ENCODE data around the gene CISH. TPM values are rescaled to one million over a fixed set of nuclear protein-coding genes. Genes with fewer than 3 reads are reported as not detected.

CISH gene
- total RNA-seq, 1 donor from 2014 or later = 56.2 TPM

DNA sequence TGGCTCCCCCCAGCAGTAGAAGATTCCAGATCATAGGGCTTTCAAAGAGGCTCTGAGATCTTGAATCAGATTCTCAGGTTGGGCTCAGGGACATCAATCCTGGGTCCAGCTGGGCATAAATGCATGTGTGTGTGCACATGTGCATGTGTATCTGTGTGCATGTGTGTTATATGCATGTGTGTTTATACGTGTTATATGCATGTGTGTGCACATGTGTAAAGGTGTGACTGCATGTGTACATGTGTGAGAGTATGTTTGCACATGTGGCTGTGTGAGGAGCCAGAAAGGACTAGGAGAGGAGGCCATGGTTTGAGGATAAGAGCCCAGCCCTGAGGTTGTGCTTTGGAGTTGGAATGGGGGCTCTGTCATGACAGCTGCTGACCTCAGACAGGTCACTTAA is 3.6 kb upstream of the CISH start:
- DNase-seq (ENCODE audit: low spot score) = no peak

DNA sequence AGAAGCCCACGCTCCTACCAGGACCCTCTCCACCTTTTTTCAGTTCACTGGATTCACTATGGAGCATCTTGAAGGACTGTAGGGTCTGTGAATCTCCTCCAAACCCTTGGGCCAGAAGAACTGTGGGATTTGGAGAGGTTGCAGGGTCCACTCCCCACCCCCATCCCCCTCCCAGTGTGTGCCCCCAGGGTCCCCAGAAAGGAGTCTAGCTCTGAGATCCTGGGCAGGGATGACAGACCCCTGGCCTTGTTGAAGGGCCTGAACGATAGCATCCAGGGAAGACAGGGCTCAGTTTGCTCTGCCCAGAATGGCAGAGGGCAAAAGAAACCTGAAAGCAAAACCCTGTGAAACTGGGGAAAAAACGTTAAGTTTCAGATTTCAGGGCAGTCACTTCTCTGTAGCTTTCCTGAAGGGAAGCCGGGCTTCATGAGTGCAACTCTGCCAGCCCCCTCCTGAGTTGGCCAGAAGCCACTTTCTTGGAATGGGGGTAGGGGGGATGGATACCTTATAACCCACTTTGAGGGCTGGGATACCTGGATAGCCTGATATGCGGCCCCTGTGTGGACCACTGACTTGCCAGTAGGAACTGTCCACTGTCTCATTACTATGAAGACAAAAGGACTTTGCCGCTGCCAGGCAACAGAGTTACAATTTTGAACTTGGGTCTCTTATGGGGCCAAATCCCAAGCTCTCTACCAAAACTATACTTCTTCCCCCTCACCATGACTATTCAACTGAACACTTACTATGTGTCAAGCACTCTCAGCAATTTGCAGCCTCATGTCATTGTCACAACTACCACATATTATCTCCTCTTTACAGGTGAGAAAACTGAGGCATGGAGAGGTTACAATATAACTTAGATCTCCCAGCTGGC is 1.6 kb upstream of the CISH start:
- DNase-seq (ENCODE audit: low spot score) = no peak

DNA sequence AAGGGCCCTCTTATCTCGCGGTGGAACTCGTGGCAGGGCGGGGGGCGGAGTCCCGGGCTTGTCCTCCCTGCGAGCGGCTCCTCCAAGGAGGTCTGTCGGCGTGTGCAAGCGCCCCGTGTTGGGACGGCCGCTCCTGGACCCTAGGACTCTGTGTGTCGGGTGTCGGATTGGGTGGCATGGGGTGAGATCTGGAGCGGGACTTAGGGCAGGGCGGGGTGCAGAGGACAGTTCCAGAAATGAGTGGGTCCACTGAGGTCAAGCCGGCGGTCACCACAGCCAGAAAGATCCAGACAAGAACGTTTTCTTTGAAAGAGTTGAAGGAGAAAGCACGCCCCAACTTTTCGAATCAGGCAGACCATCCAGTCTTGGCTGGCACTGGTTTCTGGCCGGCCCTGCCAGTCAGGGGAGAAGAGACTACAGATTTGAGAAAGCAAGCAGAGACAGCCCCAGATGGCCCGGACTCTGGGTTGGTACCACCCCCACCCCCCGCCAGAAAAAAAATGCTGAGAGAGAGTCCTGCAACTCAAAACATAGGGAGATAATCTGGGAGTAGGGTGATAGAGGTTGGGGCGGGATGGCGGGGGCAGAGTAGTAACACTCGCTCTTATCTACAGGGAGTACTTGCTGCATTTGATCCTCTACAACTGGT is 784 bp upstream of the CISH start:
- no peak for DNase-seq (ENCODE audit: low spot score)

GRCh38 chr3:50610992-50611463 is 546 bp downstream of the CISH start:
- no peak for DNase-seq (ENCODE audit: low spot score)

DNA sequence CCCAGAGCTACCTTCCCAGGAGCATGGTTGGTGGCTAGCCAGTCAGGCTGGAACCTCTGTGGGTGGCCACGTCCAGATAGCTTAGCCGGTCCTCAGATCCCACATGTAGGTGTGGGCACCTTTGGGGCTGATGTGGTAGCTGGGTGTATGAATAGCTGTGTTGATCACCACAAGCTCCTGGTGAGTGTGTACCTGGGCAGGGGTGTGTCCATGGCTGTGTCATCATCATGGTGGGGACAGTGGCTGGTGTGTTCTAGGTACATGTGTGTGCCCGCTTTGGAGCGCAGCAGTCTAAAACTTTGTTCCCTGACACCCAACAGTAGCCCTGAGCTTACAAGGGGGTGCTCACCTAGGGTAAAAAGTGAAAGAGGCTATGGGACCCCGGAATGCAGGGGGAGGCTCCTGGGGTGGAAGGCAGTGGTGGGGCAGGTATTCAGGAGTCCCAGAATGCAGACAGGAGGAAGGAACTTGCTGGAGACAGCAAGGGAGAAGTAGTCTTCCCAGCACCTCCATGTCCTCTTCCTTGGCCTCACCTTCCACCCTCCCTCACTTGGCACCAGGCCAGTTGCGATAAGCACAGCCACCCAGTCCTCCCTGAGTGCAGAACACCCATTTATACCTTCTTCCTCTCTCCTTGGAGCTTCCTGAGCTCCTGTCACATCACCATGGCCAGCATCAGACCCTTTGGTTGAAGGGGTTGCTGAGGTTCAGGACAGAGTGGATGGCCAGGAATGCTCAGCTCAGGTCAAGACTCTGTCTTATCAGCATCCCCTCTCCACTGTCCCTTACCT is 1.2 kb downstream of the CISH start:
- no peak for DNase-seq (ENCODE audit: low spot score)

DNA sequence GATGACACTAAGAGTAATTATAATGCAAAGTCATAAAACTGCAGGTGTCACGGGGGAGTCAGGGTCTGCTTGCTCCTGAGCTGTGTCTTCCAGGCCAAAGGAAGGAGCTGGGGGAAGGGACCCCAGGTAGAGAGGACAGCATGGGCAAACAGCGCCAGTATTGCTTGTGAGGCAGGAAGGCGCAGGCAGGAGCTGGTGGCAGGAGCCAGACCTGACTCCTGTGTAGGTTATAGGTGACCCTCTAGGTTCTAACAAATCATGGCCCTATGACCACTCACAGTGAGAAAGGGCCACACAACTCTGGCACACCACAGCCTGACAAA is 1.9 kb downstream of the CISH start:
- DNase-seq (ENCODE audit: low spot score) = no peak

DNA sequence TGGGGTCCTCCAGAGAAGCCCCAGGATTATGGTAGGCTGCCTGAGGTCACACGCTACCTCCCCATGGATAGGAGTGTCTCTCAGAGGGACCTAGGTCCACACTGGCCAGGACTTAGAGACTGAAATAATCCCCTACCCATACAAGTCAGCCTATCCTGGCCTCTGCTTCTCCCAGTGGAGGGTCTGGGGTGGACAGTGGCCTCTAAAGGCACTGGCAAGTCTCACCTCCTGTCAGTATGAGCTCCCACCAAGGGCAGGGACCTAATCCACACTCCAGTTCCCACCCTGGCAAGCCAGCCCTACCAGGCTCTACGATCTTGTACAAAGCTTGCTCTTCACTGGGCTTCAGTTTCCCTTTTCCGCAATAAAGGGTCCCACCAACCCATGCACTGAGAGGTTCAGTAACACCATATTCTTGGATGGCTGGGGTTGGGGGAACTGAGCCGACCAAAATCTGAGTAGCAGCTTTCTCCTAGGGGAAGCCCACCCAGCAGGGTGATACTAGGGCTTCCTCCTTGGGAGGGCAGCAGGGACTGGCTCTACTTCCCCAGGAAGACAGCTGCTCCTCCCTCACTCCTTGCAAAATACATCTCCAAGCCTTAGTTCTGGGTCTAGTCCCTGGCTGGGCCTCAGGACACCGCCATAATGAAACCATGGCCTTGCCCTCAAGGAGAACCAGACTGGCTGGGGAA is 2.4 kb downstream of the CISH start:
- DNase-seq (ENCODE audit: low spot score) = no peak

DNA sequence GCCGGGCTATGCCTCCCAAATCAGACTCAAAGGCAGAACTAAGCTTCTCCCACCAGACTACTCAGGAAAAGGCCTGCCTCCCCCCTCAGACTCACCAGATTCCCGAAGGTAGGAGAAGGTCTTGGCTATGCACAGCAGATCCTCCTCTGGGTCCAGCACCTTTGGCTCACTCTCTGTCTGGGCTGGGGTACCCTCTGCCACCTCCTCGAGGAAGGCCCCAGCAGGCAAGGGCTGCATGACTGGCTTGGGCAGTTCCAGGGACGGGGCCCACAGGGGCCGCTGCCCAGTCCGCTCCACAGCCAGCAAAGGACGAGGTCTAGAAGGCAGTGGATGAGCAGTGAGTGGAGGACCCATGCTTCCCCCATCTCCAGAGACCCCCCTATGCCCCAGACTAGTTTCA is 3.3 kb downstream of the CISH start:
- DNase-seq (ENCODE audit: low spot score) = no peak

DNA sequence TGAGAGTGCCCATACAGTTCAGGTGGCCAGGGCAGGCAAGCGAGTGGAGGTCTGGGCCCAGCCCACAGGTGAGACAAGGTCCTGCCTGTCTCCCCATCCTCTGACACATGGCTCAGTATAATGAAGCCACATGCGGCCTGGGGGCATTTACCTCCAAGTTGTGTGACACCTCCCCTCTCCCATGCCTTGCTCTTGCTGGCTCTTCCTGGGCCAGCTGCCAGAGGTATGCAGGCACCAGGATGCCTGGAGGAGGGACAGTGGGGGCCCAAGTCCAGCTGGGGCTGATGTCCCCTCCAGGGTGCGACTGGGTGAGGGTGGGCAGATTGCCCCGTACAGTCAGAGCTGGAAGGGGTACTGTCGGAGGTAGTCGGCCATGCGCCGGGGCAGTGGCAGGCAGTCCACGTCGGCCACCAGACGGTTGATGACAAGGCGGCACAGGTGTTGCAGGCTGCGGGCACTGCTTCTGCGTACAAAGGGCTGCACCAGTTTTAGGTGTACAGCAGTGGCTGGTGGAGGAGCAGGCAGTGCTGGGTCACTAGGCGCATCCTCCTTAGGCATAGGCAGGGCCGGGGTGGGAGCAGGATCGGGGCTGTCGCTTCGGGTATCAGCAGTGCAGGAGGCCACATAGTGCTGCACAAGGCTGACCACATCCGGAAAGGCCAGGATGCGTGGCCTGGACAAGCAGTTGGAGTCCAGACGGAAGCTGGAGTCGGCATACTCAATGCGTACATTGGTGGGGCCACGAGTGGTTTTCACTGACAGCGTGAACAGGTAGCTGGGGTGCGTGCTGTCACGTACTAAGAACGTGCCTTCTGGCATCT is 4.1 kb downstream of the CISH start:
- no peak for DNase-seq (ENCODE audit: low spot score)

DNA sequence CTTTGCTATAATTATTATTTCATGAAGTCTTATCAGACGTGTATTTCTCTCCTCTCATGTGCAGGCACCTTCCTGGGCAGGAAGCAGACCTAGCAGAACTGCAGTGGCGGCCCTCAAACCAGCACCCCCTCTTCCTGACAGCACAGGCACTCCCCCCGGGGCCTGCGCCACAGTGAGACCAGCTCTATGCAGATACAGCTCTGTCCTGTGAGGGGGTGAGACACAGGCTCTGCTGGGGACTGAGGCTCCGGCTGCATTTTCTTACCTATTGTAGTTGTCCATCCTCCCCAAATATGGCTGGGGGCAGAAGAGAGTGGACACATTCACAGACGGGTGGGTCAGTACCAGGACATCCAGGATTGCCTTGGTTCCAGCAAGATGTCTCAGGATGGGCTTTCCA is 5.0 kb downstream of the CISH start:
- DNase-seq (ENCODE audit: low spot score) = no peak

DNA sequence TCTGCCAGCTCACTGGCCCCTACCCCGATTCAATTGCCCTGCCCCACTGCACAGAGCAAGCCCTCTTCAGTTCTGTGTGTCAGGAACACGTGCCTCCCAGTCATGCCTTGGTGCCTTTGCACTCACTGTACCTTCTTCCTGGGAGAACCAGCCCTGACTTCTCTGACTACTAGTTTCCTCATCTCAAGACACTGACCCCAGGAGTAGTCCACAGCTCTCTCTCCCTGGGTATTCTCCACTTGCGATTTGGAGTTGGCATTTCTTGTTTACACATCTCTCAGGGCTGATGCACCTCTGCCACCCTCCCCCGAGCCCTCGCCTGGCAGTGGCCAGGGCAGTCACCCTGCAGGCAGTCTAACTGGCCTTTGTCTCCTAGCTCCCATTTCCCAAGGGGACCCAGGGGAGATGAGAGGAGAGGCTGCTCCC is 5.7 kb downstream of the CISH start:
- DNase-seq (ENCODE audit: low spot score) = no peak

- DNase-seq (ENCODE audit: low spot score) = no peak
Measured at GRCh38 chr3:50604628-50605588, 6.7 kb downstream of the CISH start.

- DNase-seq (ENCODE audit: low spot score) = no peak
Measured at GRCh38 chr3:50604110-50604621, 7.4 kb downstream of the CISH start.

DNA sequence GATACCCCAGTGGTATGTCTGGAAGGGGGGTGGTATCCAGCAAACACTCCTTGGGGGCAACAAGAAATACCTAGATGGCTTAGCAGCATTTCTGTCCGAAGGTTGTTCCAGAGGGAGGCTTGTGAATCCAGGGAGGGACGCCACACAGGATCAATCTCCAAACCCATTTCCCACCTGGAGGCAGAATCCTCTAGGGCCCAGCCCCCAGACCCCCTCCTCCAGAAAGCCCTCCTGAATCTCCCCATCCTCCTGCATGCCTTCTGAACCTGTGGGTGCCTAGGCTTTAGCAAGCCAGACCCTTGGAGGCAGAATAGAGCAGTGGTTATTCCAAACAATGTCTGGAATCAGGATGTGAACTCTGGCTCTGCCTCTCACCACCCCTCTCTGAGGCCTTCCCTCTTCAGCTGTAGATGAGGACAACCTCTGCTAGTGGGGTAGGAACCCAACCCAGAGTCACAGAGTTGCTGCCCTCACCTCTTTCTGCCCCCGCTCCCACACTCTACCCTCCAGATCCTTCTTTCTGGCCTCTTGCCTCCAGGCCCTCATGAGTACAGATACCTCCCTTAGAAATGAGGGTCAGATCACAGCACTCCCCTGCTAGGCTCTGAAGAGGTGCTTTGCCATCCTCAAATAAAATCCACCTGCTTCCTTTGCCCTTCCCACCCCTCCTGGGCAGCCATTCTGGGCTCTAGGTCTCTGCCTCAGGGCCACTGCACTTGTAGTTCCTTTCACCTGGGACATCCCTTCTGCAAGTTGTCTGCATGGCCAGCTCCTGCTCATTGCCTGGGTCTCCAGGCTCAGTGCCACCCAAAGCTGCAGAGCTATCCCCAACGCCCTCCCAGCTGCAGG is 8.1 kb downstream of the CISH start:
- no peak for DNase-seq (ENCODE audit: low spot score)

DNA sequence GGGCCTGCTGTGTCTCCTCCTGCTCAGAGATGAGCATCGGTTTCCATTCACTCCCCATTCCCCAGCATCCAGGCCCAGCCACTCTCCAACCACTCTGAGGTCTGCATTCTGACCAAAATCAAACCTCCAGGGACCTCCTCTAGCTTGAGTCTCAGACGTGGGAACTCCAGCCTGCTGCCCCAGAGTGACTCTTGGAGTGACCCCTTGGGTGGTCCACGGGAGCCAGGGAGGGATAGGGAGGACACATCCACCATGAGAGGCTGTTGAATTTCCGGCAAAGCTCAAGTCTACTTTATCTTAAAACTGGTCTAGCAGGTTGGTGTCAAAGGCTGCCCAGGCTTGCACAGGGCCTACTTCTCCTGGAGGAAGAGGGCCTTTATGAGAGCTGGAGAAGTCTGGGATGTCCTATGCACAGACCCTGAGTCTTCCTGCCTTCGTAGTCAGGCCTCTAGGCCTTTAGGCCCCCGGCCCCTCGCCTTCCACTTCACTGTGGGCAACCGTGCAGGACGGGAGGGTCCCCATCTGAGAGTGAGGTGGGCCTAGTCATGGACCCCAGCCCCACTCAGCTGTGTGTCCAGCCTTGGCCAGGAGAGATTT is 8.9 kb downstream of the CISH start:
- no peak for DNase-seq (ENCODE audit: low spot score)

GRCh38 chr3:50600841-50601591 is 10.6 kb downstream of the CISH start:
- peak; percentile 97 for DNase-seq (ENCODE audit: low spot score)

GRCh38 chr3:50600141-50600753 is 11.3 kb downstream of the CISH start:
- no peak for DNase-seq (ENCODE audit: low spot score)
